HG02588 (cell line): ENCODE measurements around the gene TPR.
A peak's percentile ranks its signal among the peaks of the same experiment; 100 is the strongest.

Experiments
- ATAC-seq: cut with Tn5 transposase; IDR thresholded peaks from one replicate; pipeline ENCODE4 v1.9.1; 2021; ENCODE audit warnings: mild to moderate bottlenecking, moderate library complexity; ENCODE audit not compliant: unreplicated experiment

TPR gene

DNA sequence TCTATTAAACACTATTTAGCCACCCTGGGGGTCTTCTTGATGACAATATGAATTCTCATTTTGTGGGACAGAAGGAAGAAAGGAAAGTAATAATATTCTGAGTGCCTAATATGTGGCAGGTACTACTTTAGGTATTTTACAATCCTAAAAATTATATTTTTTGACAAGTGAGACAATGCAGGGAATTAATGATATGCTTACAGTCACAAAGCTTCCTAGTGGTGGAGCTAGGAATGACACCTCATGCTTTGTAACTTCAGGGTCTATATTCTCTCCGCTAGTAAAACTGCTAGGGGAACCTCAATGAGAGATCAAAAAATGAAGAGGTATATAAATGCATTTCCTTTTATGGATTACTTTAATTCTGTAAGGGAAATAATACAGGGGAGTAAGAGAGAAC lies 44.3 kb downstream of the TPR start:
- no peak for ATAC-seq

DNA sequence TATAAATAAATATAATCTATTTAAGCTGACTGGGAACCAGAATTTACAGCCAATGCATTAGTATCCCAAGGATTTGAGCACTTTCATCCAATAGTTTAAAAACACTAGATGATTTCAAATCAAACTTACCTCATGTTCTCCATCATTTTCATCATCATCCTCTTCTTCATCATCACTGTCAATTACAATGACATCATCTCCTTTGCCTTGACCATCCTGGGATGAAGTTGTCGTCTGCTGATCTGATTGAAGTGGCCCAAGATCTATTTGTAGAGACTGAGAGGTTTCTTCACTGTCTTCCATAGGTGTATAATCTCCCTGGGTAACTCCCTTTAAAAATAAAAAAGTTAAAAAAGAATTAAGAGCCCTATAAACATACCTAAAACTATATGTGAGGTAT lies 47.7 kb downstream of the TPR start:
- no peak for ATAC-seq

DNA sequence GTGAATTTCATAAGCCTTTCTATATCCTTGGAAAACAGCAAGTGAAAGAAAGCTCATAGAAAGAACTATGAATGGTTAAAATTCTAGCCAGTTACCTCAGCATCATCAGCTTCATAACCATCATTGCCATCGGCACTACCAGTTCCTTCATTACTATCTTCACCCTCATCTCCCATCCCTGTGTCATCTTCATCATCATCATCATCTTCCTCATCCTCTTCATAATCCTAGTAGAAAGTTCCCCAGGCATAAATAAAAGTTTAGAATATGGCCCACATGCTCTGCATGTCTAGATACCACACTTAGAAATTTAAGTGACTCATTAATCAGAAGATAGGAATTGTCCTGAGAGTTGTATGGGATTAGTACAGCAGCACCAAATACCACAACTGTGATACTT lies 49.0 kb downstream of the TPR start:
- ATAC-seq, result no peak

DNA sequence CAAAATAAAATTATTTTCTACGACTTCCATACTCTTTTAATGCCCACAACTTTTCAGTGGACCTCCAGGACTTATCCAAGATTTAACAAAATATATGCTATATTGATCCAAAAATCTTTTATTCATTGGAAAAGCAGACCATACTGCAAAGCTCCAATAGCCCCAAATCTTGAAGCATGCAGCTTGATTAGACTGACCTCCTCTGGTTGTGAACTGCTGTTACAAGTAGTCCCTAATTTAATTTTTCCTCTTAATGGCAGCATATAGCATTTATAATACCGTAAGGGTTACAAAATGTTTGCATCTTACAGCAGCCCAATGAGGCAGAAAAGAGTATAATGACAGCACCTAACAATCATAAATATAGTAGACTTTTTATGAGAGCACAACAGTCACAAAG lies 49.8 kb downstream of the TPR start:
- no peak for ATAC-seq

DNA sequence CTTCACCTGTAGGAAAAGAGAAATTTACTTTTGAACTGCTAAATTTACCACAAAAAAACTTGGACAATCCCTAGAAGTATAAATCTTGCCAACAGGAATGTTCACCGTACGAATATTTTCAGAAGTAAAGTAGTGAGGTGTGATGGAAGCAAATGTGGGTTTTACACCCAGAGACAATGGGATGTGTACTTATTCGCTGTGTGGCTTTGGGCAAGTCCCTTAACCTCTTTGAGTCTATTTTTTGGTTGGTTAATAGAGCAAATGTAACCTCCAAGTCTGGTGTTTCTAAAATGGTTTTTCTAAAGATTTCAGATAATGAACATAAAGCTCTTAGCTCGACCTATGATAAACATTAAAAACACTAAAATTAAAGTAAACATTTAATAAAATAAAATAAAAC lies 51.2 kb downstream of the TPR start:
- no peak for ATAC-seq

DNA sequence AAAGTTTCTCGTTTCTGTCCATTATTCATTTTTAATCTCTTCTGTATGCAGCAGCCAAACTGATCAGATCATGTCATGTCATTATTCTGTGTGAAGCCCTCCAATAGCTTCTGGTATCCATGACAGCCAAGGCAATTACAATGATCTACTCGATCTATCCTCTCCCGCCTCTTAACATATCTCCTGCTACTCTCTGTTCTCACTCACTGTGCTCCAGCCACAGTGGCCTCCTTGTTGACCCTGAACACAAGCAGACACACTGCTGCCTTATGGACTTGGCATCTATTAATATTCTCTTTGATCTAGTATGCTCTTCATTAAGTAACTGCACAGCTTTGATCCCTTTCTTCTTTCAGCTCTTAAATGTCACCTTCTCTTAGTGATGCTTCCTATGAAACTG lies 59.5 kb downstream of the TPR start:
- ATAC-seq, result no peak

DNA sequence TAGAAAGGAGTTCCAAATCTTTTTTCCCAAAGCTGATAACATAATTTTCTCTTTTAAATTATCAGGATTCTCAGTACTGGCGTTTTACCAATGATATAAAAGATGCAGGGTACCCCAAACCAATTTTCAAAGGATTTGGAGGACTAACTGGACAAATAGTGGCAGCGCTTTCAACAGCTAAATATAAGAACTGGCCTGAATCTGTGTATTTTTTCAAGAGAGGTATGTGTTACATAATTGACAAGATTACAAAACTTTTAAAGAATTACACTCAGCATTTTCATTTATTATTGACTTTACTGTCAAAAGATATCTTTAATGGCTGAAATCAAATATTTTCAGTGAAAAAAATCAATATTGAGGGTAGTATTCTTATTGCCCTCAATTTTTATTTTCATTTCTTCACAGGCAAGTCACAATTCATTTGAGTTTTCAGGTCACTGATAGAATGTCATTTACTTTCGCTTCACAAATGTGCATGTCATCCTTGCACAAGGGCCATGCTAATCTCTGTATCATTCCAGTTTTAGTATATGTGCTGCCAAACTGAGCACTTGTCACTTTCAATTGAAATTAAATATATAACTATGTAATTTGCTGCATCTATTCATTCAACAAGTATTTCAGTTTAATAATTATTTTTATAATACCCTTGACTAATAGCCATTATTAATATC lies 63.5 kb downstream of the TPR start:
- no peak for ATAC-seq

DNA sequence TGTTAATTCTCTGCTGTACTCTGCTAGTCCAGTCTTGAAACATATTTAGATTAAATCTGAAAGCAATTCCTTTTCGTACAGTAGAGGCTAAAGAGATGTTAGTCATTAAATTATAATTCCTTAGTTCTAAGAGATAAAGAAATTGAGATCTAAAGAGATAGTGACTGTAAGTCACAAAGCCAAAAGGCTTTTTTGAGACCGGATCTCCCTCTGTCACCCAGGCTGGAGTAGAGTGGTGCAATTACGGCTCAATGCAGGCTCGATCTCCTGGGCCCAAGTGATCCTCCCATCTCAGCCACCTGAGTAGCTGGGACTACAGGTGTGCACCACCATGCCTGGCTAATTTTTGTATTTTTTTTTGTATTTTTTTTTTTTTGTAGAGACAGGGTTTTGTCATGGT lies 64.7 kb downstream of the TPR start:
- ATAC-seq, result no peak

DNA sequence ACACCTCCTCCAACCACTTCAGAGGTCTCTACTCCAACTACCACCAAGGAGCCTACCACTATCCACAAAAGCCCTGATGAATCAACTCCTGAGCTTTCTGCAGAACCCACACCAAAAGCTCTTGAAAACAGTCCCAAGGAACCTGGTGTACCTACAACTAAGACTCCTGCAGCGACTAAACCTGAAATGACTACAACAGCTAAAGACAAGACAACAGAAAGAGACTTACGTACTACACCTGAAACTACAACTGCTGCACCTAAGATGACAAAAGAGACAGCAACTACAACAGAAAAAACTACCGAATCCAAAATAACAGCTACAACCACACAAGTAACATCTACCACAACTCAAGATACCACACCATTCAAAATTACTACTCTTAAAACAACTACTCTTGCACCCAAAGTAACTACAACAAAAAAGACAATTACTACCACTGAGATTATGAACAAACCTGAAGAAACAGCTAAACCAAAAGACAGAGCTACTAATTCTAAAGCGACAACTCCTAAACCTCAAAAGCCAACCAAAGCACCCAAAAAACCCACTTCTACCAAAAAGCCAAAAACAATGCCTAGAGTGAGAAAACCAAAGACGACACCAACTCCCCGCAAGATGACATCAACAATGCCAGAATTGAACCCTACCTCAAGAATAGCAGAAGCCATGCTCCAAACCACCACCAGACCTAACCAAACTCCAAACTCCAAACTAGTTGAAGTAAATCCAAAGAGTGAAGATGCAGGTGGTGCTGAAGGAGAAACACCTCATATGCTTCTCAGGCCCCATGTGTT lies 66.6 kb downstream of the TPR start:
- no peak for ATAC-seq

DNA sequence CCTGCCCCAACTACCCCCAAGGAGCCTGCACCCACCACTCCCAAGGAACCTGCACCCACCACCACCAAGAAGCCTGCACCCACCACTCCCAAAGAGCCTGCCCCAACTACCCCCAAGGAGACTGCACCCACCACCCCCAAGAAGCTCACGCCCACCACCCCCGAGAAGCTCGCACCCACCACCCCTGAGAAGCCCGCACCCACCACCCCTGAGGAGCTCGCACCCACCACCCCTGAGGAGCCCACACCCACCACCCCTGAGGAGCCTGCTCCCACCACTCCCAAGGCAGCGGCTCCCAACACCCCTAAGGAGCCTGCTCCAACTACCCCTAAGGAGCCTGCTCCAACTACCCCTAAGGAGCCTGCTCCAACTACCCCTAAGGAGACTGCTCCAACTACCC lies 67.6 kb downstream of the TPR start:
- no peak for ATAC-seq

DNA sequence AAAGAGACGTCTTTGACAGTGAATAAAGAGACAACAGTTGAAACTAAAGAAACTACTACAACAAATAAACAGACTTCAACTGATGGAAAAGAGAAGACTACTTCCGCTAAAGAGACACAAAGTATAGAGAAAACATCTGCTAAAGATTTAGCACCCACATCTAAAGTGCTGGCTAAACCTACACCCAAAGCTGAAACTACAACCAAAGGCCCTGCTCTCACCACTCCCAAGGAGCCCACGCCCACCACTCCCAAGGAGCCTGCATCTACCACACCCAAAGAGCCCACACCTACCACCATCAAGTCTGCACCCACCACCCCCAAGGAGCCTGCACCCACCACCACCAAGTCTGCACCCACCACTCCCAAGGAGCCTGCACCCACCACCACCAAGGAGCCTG lies 68.5 kb downstream of the TPR start:
- no peak for ATAC-seq

DNA sequence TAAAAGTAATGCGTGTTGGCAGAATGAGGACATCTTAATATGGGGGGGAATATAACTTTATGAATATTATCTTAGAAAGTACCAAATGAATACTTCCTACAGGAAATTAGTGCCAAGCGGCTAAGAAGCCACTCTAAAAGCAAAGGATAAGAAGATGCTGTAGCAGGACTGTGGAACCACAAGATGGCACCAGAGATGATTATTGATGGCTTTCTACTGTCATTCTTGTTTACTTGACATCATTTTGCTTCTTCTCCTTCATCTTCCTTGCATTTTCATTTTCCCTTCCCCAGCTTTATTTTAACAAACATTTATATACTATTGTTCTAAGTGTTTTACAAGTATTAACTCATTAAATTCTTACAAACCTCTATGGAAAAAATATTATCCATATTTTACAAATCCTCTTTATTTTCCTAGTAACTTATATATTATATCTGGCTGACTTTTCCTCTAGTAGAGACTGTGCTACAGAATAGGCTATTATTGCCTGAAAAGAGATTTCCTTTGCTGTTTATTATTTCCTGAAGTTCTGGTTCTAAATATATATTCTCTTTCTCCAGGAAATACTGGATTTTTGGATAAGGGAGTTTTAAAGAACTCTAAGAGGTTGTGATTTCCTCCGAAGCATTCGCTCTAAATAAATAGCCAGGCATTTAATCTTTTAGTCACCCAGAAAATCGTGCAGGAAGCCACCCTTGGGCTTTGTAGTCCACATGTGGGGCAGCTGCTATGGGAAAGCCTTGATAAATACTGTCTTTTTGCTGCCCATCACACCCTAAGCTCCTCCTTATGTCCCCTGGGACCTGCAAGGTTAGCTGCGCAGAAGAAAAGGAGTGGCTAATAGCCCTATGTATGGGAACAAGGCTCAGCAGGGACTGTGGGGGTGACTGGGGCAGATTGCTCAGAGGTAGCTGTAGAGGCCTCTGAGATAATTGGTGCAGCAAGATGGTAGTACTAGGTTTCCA lies 69.8 kb downstream of the TPR start:
- ATAC-seq, result peak; percentile 49

DNA sequence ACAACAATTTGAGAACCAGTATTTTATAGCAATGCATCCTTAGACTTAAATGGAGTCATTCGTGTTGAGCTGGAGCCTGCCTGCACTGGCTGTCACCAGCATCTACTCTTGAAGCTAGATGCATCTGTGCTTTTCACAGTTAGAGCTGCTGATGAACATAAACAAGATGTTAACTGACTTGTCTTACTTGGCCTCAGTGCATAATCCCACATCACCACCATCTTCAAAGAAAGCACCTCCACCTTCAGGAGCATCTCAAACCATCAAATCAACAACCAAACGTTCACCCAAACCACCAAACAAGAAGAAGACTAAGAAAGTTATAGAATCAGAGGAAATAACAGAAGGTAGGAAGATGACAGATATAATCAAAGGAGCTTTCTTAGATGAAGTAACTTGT lies 71.1 kb downstream of the TPR start:
- ATAC-seq, result no peak

DNA sequence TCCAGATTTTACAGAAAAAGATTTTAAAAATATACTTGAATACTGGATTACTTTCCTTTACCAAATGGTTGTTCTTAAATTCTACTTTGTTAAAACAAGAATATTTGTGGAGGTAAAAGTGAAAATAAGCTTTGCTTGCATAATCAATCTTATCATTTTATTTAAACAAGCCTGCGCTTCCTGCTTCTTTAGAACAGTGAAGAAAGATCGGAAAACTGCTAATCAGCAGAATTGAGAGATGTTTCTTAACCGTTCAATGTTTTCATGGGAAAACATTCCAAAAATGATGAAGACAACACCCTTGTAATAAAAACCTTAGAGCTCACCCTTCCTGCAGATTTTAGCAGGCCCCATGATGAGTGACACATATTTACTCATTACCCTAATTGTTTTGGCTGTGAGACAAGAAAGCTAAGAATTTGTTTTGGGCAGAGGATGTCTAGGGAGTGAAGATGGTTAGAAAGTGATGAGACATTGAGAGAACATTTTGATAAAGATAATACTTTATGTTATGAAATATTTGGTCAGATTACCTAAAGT lies 72.6 kb downstream of the TPR start:
- no peak for ATAC-seq

DNA sequence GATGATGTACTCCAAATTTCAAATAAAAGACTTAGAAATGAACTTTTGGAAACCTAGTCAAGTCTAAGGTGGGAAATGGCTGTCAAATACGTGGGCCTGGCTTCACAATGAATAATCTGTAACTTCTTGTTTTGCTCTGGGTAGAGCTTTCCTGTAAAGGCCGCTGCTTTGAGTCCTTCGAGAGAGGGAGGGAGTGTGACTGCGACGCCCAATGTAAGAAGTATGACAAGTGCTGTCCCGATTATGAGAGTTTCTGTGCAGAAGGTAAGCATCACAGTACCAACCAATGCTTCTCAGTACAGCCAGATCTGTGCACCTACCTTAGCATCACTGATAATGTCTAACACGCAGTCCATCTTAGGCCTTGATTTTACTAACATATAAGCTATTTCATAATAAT lies 73.6 kb downstream of the TPR start:
- ATAC-seq, result no peak

DNA sequence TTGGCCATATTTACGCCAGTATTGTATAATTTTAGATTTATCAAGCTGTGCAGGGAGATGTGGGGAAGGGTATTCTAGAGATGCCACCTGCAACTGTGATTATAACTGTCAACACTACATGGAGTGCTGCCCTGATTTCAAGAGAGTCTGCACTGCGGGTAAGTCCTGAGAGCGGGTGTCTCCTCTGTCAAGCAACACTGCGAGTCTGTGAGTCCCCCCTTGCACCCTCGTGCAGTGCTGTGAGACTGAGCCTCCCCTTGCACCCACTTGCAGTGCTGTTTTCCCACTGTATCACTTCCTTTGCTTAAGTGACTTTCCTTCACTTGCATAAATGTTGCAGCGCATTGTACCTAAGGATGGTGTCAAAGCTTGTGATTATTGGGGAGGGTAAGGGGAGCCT lies 75.0 kb downstream of the TPR start:
- ATAC-seq, result no peak

DNA sequence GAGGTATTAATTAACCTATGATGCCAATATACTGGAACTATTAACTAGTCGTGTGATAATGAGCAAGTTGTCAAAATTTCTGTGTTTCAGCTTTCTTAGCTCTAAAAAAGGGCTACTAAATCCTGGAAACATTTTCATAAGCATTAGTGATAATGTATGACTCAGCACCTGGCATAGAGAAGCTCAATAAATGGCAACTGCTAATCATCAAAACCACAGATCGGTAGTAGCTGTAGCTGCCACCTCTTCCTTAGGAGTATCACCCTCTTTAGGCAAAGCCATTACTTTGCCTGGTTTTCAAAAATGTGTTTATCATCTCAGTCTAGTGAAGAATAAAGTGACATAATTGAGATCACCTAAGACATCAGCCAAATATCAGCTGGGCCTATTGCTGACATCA lies 75.5 kb downstream of the TPR start:
- no peak for ATAC-seq

DNA sequence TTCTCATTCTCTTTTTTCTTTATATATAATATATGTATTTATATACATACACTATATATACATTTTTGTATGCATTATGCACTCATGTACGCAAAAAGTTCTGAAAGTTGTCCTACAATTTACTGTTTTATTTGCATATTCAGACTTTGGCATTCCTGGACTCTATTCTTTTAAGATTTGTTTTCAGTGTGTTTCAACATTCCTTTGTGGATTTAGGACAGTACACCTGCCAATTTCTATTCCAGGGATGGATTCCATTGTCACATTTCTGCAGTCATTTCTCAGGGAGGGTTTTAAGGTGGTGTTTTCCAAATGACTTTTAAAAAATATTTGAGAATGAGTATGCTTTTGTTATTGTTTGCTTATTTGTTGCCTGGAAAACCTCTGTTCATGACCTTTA lies 76.2 kb downstream of the TPR start:
- ATAC-seq, result no peak

DNA sequence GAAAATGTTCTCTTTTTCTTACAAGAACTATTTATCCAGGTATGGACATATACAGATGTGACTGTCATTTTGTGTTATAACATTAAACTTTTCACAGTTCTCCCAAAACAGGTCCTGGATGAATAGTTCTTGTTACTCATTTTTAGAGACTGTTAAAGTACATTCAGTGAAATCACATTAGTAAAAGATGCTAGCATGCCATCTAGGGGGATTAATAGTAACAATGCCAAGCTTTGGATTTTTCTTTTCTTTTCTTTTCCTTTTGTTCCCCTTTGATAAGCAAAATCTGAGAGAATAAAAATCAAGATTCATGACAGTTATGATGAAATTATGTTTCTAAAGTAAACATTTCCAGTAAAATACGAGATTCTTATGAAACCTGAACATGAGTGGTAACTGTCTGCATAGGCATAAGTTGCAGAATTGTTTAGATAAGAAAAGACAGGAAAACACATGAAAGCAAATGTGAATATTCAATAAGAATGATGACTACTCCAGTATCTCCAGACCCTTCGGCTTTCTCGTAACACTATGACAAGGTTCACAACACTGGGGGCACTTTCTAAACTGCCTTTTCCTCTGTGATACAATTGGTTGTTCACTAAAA lies 77.5 kb downstream of the TPR start:
- ATAC-seq, result no peak

DNA sequence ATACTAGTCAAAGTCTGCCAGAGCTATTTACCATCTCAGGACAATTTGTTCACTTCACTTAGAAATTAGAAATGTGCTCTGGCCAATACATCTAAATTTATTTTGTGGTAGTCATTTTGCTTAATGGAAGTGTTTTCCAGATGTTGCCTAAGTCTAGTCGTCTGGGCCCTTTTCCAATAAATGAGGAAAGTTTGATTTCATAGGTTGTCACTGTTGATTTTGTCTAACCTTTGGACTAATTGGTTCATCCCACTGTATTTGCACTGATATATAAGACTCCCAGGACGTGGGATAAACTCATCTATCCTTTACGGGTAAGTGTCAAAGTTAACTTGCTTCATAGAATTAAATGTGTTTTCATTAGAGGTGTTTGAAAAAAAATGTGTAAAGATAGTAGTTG lies 79.1 kb downstream of the TPR start, which contains the start of gene PRG4:
Gene PRG4, plus strand, starts transcription at position 300 of the 400 bp plus-strand sequence.
- ATAC-seq, result no peak

DNA sequence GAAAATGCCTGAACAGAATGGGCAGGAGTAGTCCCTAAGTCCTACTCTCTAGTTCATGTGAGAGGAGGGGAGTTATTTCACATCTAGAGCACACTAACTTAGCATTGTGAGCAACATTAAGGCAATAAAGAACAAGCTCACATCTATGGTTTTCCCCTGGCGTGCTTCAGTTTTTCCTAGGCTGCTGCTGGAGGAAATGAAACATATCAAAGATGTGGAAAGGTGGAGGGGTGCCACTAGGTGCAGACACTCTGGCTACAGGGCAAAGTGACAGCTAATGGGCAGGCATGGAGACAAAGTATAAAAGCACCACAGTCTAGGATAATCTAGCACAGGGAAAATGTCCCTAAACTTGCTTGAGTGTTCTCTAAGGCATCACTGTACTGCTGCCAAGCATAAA lies 82.2 kb downstream of the TPR start:
- no peak for ATAC-seq
